Measurements from ENCODE around the gene MREG.

MREG gene

DNA sequence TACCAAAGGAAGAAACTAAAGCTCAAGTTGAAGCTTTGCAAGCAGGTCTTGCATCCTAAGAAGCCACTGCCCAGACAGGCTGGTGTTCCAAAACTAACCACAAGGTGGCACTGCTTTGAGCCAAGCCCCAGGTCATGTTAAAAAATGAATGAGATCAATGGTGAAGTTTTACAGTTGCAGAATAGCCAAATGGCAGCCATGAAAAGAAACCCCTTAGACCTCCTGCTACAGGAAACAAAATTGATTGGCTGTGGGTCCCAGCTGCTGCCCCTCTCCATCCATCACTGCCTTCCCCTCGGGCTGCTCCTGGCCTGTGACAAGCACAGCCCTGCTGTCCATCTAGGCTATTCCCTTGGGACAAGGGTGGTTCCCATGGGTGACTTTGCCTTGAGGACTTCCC, 20.7 kb upstream of the MREG start:
- H4K20me1 ChIP-seq (ENCODE audit: insufficient read depth, low read length): no peaks in the 10 kb centered on the region
- no peaks in the 10 kb centered on the region; the same call in 1 of the 2 replicates for H3F3A ChIP-seq (ENCODE audit: insufficient read depth, low read length)
- no peaks in the 10 kb centered on the region for H3K9me2 ChIP-seq (replicated peaks; ENCODE audit: insufficient read depth, low read length)
- H3K27me3 ChIP-seq (replicated peaks; ENCODE audit: insufficient read depth, low read length): no peaks in the 10 kb centered on the region
- H3K27ac ChIP-seq (ENCODE audit: low read length): no peak overlapping the region
- H3K79me2 ChIP-seq (ENCODE audit: low read length): no peaks in the 10 kb centered on the region
- no peak overlapping the region for H3K4me3 ChIP-seq (ENCODE audit: low read length)
- no peaks in the 10 kb centered on the region for H3K9me3 ChIP-seq (replicated peaks; ENCODE audit: insufficient read depth, low read length)
- H3K9ac ChIP-seq (ENCODE audit: low read length): no peak overlapping the region
- H2AFZ ChIP-seq (ENCODE audit: low read length): no peak overlapping the region
- TF ChIP-seq, protein P1, sequence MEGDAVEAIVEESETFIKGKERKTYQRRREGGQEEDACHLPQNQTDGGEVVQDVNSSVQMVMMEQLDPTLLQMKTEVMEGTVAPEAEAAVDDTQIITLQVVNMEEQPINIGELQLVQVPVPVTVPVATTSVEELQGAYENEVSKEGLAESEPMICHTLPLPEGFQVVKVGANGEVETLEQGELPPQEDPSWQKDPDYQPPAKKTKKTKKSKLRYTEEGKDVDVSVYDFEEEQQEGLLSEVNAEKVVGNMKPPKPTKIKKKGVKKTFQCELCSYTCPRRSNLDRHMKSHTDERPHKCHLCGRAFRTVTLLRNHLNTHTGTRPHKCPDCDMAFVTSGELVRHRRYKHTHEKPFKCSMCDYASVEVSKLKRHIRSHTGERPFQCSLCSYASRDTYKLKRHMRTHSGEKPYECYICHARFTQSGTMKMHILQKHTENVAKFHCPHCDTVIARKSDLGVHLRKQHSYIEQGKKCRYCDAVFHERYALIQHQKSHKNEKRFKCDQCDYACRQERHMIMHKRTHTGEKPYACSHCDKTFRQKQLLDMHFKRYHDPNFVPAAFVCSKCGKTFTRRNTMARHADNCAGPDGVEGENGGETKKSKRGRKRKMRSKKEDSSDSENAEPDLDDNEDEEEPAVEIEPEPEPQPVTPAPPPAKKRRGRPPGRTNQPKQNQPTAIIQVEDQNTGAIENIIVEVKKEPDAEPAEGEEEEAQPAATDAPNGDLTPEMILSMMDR (IDR thresholded peaks at IDR 0.05; ENCODE audit: low read length): peak; percentile 96
- TF ChIP-seq EZH2phosphoT487 (IDR thresholded peaks at IDR 0.05; ENCODE audit: low read length): no peak
- peak; percentile 76 for DNase-seq
- H3K4me1 ChIP-seq (ENCODE audit: low read length): peaks cover 10% of the 10 kb centered on the region; the same call in 1 of the 2 replicates
- no peak overlapping the region for H3K4me2 ChIP-seq (ENCODE audit: low read depth, low read length)
- no peaks in the 10 kb centered on the region for H3K36me3 ChIP-seq (replicated peaks; ENCODE audit: insufficient read depth, low read length)

DNA sequence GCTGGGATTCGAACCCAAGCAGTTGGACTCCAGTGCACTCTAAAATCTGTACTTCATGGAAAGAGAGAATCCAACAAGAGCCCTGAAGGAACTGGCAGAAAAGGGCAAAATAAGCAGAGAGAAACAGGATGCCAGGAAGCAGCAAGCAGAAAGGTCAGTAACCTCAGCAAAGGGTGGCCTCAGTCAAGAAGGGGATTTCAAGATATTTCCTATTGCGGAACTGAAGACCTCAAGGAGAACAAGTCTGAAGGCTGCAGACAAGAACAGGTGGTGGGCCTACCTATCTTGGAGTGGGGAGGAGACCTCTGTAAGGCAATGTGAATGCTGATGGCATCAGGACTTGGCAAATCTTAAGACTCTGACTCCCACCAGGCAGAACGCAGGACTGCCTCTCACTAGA, 20.1 kb upstream of the MREG start:
- no peak overlapping the region for H3K9ac ChIP-seq (ENCODE audit: low read length)
- DNase-seq: no peak
- H4K20me1 ChIP-seq (ENCODE audit: insufficient read depth, low read length): no peaks in the 10 kb centered on the region
- no peaks in the 10 kb centered on the region for H3K9me2 ChIP-seq (replicated peaks; ENCODE audit: insufficient read depth, low read length)
- H3K9me3 ChIP-seq (replicated peaks; ENCODE audit: insufficient read depth, low read length): no peaks in the 10 kb centered on the region
- no peak overlapping the region for H3K4me2 ChIP-seq (ENCODE audit: low read depth, low read length)
- no peak overlapping the region for H3K27ac ChIP-seq (ENCODE audit: low read length)
- H3K36me3 ChIP-seq (replicated peaks; ENCODE audit: insufficient read depth, low read length): no peaks in the 10 kb centered on the region
- no peaks in the 10 kb centered on the region for H3K79me2 ChIP-seq (ENCODE audit: low read length)
- TF ChIP-seq, protein P1 (IDR thresholded peaks at IDR 0.05; ENCODE audit: low read length): no peak
- TF ChIP-seq EZH2phosphoT487 (IDR thresholded peaks at IDR 0.05; ENCODE audit: low read length) (no peak), EZH2 (optimal IDR thresholded peaks at IDR 0.05; ENCODE audit: low read depth, low read length) (no peak)
- H3F3A ChIP-seq (ENCODE audit: insufficient read depth, low read length): no peaks in the 10 kb centered on the region; the same call in 1 of the 2 replicates
- no peaks in the 10 kb centered on the region for H3K27me3 ChIP-seq (replicated peaks; ENCODE audit: insufficient read depth, low read length)
- H3K4me1 ChIP-seq (ENCODE audit: low read length): peaks cover 10% of the 10 kb centered on the region; the same call in 1 of the 2 replicates
- no peak overlapping the region for H2AFZ ChIP-seq (ENCODE audit: low read length)
- H3K4me3 ChIP-seq (ENCODE audit: low read length): no peak overlapping the region

DNA sequence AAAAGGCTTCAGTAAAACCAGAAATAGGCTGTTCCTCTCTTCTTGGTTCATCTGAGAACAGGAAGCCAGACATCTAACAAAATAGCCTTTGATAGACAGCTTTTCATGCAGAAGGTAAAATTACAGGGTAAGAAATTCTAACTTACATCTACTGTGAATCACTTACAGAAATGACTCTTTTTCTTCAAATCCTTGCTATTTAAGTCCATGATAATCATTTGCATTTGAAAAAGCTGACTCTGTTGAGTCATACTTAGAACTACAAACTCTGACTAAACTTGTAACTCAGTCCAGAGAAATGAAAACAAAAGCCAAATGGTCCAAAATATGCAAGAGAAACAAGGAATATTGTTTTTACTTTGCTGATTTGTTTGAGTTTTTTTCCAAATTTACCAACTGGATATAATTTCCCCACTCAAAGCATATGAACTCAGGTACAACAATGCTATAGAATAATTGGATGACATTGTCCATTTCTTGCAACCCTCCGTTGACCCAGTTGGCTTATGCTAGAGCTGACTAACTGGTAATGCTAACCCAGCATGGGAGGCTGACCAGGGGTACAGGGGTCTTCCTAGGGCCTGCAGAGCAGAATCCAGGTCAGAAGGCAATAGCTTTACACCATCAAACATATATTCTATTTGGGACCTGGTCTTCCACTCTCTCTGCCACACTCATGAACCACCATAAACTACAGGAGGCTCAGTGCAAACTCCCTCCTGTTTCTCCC, 18.8 kb upstream of the MREG start:
- Histone ChIP-seq H3K9me2 (replicated peaks; ENCODE audit: insufficient read depth, low read length) (no peaks in the 10 kb centered on the region), H3K4me3 (ENCODE audit: low read length) (no peak overlapping the region), H4K20me1 (ENCODE audit: insufficient read depth, low read length) (no peaks in the 10 kb centered on the region), H3F3A (ENCODE audit: insufficient read depth, low read length) (no peaks in the 10 kb centered on the region; the same call in 1 of the 2 replicates), H3K36me3 (replicated peaks; ENCODE audit: insufficient read depth, low read length) (no peaks in the 10 kb centered on the region), H3K4me1 (ENCODE audit: low read length) (peaks cover 10% of the 10 kb centered on the region; the same call in 1 of the 2 replicates), H3K27me3 (replicated peaks; ENCODE audit: insufficient read depth, low read length) (no peaks in the 10 kb centered on the region), H3K79me2 (ENCODE audit: low read length) (no peaks in the 10 kb centered on the region), H3K9me3 (replicated peaks; ENCODE audit: insufficient read depth, low read length) (no peaks in the 10 kb centered on the region), H3K9ac (ENCODE audit: low read length) (no peak overlapping the region), H2AFZ (ENCODE audit: low read length) (no peak overlapping the region), H3K4me2 (ENCODE audit: low read depth, low read length) (no peak overlapping the region), H3K27ac (ENCODE audit: low read length) (no peak overlapping the region)
- no peak for DNase-seq
- TF ChIP-seq, protein P1 (IDR thresholded peaks at IDR 0.05; ENCODE audit: low read length): no peak
- TF ChIP-seq EZH2 (optimal IDR thresholded peaks at IDR 0.05; ENCODE audit: low read depth, low read length) (no peak), EZH2phosphoT487 (IDR thresholded peaks at IDR 0.05; ENCODE audit: low read length) (no peak)

Data from MM.1S (cell line).